Epithelial cell of proximal tubule (primary cell): Measurements from ENCODE around the gene CCDC74B. TPM values are rescaled to one million over a fixed set of nuclear protein-coding genes. Genes with fewer than 3 reads are reported as not detected.
"Not testable (repeated sequence)": the region's sequence is repeated elsewhere in the genome, so short reads cannot be mapped to it uniquely, and the experiment has no call there.

Experiments used
- DNase-seq: peaks from one replicate; pipeline ENCODE4 v3.0.0-alpha.2; 2011; ENCODE audit warnings: low read depth
- H3K4me3 ChIP-seq: 2 replicates; pipeline ENCODE4 v1.5.1; 2011; ENCODE audit warnings: low read depth, mild to moderate bottlenecking, low read length
- CTCF ChIP-seq: conservative IDR thresholded peaks from 2 replicates; pipeline ENCODE4 v1.5.1; 2012; ENCODE audit warnings: low read depth, mild to moderate bottlenecking, low read length
- total RNA-seq: library from RNA; depleted of rRNA; stranded (reverse); fragments of >200 nt; gene quantifications from 2 replicates; pipeline ENCODE4 v1.2.3, GENCODE V29; 2015

Gene CCDC74B
- total RNA-seq, 1 donor from 2014 or later = 2.1 TPM

GRCh38 chr2:130169896-130170295, 25.0 kb upstream of the CCDC74B start:
- DNase-seq = no peak
- TF ChIP-seq CTCF = no peak
- H3K4me3 ChIP-seq = no peak overlapping the region

GRCh38 chr2:130169163-130169562, 24.3 kb upstream of the CCDC74B start:
- H3K4me3 ChIP-seq, DNase-seq: not testable (repeated sequence)

DNA sequence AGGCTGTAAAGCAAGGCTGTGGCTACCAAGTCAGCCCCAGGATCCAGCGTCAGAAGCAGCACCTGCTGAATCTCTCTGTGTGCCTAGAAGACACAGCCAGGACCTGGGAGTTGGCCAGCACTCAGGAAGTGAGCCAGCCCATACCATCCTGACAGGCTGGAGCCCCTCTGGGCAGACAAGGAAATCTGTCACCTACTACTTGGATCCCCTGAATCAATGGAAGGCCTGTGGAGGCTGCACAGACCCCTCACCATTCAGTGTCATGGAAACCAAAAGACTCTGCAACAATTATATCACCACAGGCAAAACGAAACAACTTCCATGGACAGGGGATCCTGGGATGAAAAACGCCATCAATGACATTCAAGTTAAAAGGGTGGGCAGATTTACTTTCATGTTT, 21.7 kb upstream of the CCDC74B start:
- not testable (repeated sequence) for DNase-seq, H3K4me3 ChIP-seq

DNA sequence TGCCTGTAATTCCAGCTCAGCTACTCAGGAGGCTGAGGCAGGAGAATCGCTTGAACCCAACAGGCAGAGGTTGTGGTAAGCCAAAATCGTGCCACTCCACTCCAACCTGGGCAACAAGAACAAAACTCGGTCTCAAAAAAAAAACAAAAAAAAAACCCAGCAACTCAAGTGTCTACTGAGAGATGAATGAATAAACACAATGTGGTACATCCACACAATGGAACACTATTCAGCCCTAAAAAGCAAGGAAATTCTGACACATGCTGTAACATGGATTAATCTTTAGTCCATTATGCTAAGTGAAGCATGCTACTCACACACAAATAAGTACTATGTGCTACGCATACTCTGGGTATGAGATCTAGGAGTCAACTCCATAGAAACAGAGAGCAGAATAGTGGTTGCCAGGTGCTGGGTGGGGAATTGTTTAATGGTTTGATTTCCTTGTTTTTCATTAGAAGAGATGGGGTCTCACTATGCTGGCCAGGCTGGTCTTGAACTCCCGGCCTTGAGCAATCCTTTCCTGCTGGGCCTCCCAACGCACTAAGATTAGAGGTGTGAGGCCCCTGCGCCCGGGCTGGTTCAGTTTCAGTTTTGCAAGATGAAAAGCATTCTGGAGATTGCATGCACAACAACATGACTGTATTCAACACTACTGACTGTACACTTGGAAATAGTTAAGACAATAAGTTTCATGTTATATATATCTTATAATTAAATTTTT, 20.5 kb upstream of the CCDC74B start:
- TF ChIP-seq CTCF = no peak
- no peak for DNase-seq
- H3K4me3 ChIP-seq = no peak overlapping the region

DNA sequence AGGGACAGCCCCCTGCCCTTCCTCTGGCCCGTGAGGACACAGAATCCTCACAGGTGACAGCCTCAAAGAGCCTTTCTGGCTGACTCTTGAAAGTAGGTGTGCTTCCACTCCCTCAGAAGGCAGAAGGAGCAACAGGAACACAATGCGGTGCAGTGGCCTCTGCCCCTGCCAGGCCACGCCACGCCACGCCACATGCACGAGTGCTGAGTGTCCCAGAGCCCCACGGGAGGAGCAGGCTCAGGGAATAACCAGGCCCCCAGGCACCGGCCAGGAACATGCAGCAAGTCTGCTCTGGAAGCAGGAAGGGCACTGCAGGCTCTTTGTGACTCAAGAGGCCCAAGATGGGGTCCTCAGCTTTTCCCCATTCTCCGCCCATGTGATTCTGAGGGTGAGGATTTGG, 18.1 kb upstream of the CCDC74B start:
- no peak for DNase-seq
- H3K4me3 ChIP-seq = no peak overlapping the region
- TF ChIP-seq CTCF = no peak

DNA sequence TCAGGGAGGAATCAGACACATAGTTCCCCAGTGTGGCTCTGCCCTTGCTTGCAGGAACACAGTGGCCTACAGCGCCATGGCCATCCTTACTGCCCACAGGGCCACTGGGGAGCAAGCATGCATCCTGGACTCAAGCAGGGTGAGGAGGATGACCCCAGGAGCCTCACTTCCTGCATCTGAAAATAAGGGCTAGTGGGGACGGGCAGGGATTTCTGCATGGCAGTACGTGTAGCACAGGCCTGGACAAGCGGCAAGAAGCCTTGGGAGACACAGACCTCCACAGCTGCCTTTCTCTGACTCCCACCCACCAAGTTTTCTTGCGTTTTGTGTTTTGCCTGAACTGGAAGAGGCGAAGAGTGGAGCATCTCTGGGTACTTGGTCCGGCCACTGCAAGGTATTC, 17.6 kb upstream of the CCDC74B start:
- DNase-seq, H3K4me3 ChIP-seq: not testable (repeated sequence)

- not testable (repeated sequence) for H3K4me3 ChIP-seq, DNase-seq
Observed at GRCh38 chr2:130160838-130161705, 16.2 kb upstream of the CCDC74B start.

- no peak for DNase-seq
- no peak overlapping the region for H3K4me3 ChIP-seq
- no peak for TF ChIP-seq CTCF
Observed at GRCh38 chr2:130160131-130160530, 15.2 kb upstream of the CCDC74B start.

GRCh38 chr2:130159376-130159775, 14.5 kb upstream of the CCDC74B start:
- not testable (repeated sequence) for DNase-seq, H3K4me3 ChIP-seq
